Heart left ventricle (tissue), 13 donors: ENCODE measurements around the gene RNU1-4.
"Not testable (repeated sequence)": the region's sequence is repeated elsewhere in the genome, so short reads cannot be mapped to it uniquely, and the experiment has no call there.

Source experiments
- POLR2A ChIP-seq, 2 donors: fragments of 450-650 bp; IDR thresholded peaks; one replicate each; pipeline ENCODE4 v1.6.1; 2017; ENCODE audit warnings: antibody characterized with exemption in 2 of 2, mild to moderate bottlenecking in 2 of 2, moderate library complexity in 2 of 2
- TF ChIP-seq, protein P1 (sequence below), 12 donors: fragments of 200-600 bp; sonication (generic) in 4 of 12; IDR thresholded peaks; one replicate each; pipeline versions ENCODE4 v1.5.0 to v1.8.0; 2018 to 2022; ENCODE audit warnings: antibody characterized with exemption in 12 of 12, mild to moderate bottlenecking in 5 of 12
- donor health status: ischemic (EF 13 %, LVEDD 7.1; RV severe dilation, severe dysfunction).
- donor health status: DM: no; HTN: yes; CAD: no.
- donor health status: DM: no; HTN: no; CAD: no.
- donor health status: ischemic (EF 25% LVEDD 6.9; RV normal size, moderate dysfunction).
- donor health status: ischemic (EF 25% LVEDD 5.7; RV mildly dilated, moderate dysfunction).
- donor health status: ischemic (EF 35%, LVEDD 5.7; RV mildly dilated, moderate dysfunction).
- donor health status: nonischemic (EF 11% LVEDD 7.7; RV severe dilation, severe dysfunction).
- donor health status: DM: yes; HTN: yes; CAD: no.
- donor health status: PGD.
- donor health status: ischemic (EF 29% LVEDD 5.4; RV normal size, mild dysfunction).
- donor health status: nonischemic (EF 23%, LVEDD 6.1; RV moderate dilation, normal function).

DNA sequence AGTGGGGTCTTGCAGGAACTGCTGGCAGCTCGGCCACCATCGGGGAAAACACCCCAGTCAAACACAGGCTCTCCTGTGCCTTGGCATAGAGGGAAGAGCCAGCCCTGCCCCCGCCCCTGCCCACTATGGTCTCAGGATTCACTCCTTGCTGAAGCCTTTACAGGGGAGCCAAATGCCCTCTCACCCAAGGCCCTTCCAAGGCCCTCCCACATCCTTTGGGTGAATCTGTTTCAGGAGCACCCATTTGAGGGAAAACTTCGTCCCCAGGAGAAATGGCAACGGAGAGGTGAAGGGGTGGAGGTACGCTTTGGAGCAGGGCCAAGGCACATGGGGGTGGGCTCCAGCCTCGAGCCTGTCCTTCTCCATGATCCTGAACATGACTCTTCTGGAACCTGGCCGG lies 35.9 kb downstream of the RNU1-4 start:
- not testable (repeated sequence) for TF ChIP-seq POLR2A (IDR thresholded peaks at IDR 0.05)
- TF ChIP-seq, protein P1, sequence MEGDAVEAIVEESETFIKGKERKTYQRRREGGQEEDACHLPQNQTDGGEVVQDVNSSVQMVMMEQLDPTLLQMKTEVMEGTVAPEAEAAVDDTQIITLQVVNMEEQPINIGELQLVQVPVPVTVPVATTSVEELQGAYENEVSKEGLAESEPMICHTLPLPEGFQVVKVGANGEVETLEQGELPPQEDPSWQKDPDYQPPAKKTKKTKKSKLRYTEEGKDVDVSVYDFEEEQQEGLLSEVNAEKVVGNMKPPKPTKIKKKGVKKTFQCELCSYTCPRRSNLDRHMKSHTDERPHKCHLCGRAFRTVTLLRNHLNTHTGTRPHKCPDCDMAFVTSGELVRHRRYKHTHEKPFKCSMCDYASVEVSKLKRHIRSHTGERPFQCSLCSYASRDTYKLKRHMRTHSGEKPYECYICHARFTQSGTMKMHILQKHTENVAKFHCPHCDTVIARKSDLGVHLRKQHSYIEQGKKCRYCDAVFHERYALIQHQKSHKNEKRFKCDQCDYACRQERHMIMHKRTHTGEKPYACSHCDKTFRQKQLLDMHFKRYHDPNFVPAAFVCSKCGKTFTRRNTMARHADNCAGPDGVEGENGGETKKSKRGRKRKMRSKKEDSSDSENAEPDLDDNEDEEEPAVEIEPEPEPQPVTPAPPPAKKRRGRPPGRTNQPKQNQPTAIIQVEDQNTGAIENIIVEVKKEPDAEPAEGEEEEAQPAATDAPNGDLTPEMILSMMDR (IDR thresholded peaks at IDR 0.05), result not testable (repeated sequence)
